Measurements from ENCODE around the gene ATP9B.
"Not testable (repeated sequence)": the region's sequence is repeated elsewhere in the genome, so short reads cannot be mapped to it uniquely, and the experiment has no call there.

ATP9B gene

GRCh38 chr18:79290876-79291275 lies 221.7 kb downstream of the ATP9B start:
- DNase-seq = no peak

- DNase-seq = no peak
These were observed 225.0 kb downstream of the ATP9B start for GRCh38 chr18:79294235-79294634.

GRCh38 chr18:79299272-79299671 lies 230.1 kb downstream of the ATP9B start:
- DNase-seq = no peak

- no peak for DNase-seq
These were observed 230.5 kb downstream of the ATP9B start for GRCh38 chr18:79299711-79300110.

GRCh38 chr18:79300413-79300812 lies 231.2 kb downstream of the ATP9B start:
- no peak for DNase-seq

GRCh38 chr18:79302120-79302519 lies 232.9 kb downstream of the ATP9B start:
- no peak for DNase-seq

- no peak for DNase-seq
These were observed 236.7 kb downstream of the ATP9B start for GRCh38 chr18:79305911-79306310.

- no peak for DNase-seq
These were observed 240.6 kb downstream of the ATP9B start for GRCh38 chr18:79309614-79310358.

GRCh38 chr18:79314838-79315388 lies 245.7 kb downstream of the ATP9B start:
- DNase-seq = no peak

GRCh38 chr18:79315596-79315995 lies 246.4 kb downstream of the ATP9B start:
- DNase-seq = no peak

GRCh38 chr18:79317703-79318102 lies 248.5 kb downstream of the ATP9B start:
- no peak for DNase-seq

GRCh38 chr18:79318142-79318673 lies 249.0 kb downstream of the ATP9B start:
- no peak for DNase-seq

- no peak for DNase-seq
These were observed 251.1 kb downstream of the ATP9B start for GRCh38 chr18:79320216-79320850.

GRCh38 chr18:79321625-79322405 lies 252.6 kb downstream of the ATP9B start:
- no peak for DNase-seq

- no peak for DNase-seq
These were observed 253.2 kb downstream of the ATP9B start for GRCh38 chr18:79322441-79322840.

GRCh38 chr18:79323471-79323870 lies 254.3 kb downstream of the ATP9B start:
- no peak for DNase-seq

GRCh38 chr18:79326413-79327198 lies 257.4 kb downstream of the ATP9B start:
- no peak for DNase-seq

GRCh38 chr18:79327199-79327721 lies 258.1 kb downstream of the ATP9B start:
- no peak for DNase-seq

- DNase-seq = not testable (repeated sequence)
These were observed 258.7 kb downstream of the ATP9B start for GRCh38 chr18:79327915-79328314.

- DNase-seq = no peak
These were observed 259.7 kb downstream of the ATP9B start for GRCh38 chr18:79328887-79329286.

GRCh38 chr18:79329786-79330185 lies 260.6 kb downstream of the ATP9B start:
- DNase-seq = no peak

- no peak for DNase-seq
These were observed 263.5 kb downstream of the ATP9B start for GRCh38 chr18:79332646-79333045.

All from T1000 (cell line).